ENCODE results near the gene COL6A5.

DNA sequence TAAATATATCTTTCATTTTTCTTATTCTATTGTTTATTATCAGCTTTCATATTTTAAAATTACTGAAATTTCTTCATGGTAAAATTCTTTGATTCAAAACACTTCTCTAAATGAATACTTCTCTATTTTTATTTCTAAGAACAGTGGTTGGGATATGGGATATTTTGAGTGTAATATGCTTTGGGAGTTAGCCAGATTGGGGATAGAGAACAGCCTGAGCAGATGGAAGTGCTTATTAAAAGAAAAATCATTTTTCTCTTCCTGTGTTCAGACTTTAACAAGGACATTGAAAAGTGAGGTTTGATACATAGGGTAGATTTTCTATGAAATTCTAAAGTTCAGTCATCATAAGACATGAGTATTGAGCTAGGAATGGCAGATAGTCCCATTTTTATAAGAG is 84.8 kb downstream of the COL6A5 start:
- TF ChIP-seq EZH2phosphoT487 (conservative IDR thresholded peaks at IDR 0.05; ENCODE audit: low read length) (no peak), CTCF (IDR thresholded peaks at IDR 0.05; ENCODE audit: insufficient read depth, low read length, poor library complexity, severe bottlenecking) (no peak)
